ENCODE data around the gene RAB33B.
"Not testable (repeated sequence)": the region's sequence is repeated elsewhere in the genome, so short reads cannot be mapped to it uniquely, and the experiment has no call there.

The RAB33B gene

GRCh38 chr4:139453371-139454110, 380 bp upstream of the RAB33B start:
- peak overlapping the region; percentile 76 for H3K4me3 ChIP-seq (ENCODE audit: low read length)
- no peak for TF ChIP-seq ZNF274 (IDR thresholded peaks at IDR 0.05; ENCODE audit: low read depth, low read length)

- no peak for TF ChIP-seq ZNF274 (IDR thresholded peaks at IDR 0.05; ENCODE audit: low read depth, low read length)
- H3K4me3 ChIP-seq (ENCODE audit: low read length), result peak overlapping the region; percentile 76
These were observed 1.2 kb downstream of the RAB33B start for GRCh38 chr4:139455126-139455538.

GRCh38 chr4:139457318-139457717, 3.4 kb downstream of the RAB33B start:
- TF ChIP-seq ZNF274 (IDR thresholded peaks at IDR 0.05; ENCODE audit: low read depth, low read length), result no peak
- no peak overlapping the region for H3K4me3 ChIP-seq (ENCODE audit: low read length)

GRCh38 chr4:139458543-139458942, 4.6 kb downstream of the RAB33B start:
- TF ChIP-seq ZNF274 (IDR thresholded peaks at IDR 0.05; ENCODE audit: low read depth, low read length), result no peak
- no peak overlapping the region for H3K4me3 ChIP-seq (ENCODE audit: low read length)

- no peak for TF ChIP-seq ZNF274 (IDR thresholded peaks at IDR 0.05; ENCODE audit: low read depth, low read length)
- H3K4me3 ChIP-seq (ENCODE audit: low read length), result no peak overlapping the region
These were observed 5.1 kb downstream of the RAB33B start for GRCh38 chr4:139458999-139459398.

- no peak for TF ChIP-seq ZNF274 (IDR thresholded peaks at IDR 0.05; ENCODE audit: low read depth, low read length)
- H3K4me3 ChIP-seq (ENCODE audit: low read length), result no peak overlapping the region
These were observed 6.6 kb downstream of the RAB33B start for GRCh38 chr4:139460565-139460964.

GRCh38 chr4:139461022-139461628, 7.2 kb downstream of the RAB33B start:
- H3K4me3 ChIP-seq (ENCODE audit: low read length), result no peak overlapping the region
- no peak for TF ChIP-seq ZNF274 (IDR thresholded peaks at IDR 0.05; ENCODE audit: low read depth, low read length)

GRCh38 chr4:139464512-139464911, 10.6 kb downstream of the RAB33B start:
- not testable (repeated sequence) for H3K4me3 ChIP-seq (ENCODE audit: low read length)

- H3K4me3 ChIP-seq (ENCODE audit: low read length), result no peak overlapping the region
- no peak for TF ChIP-seq ZNF274 (IDR thresholded peaks at IDR 0.05; ENCODE audit: low read depth, low read length)
These were observed 12.0 kb downstream of the RAB33B start for GRCh38 chr4:139465922-139466321.

GRCh38 chr4:139468756-139469155, 14.8 kb downstream of the RAB33B start:
- not testable (repeated sequence) for H3K4me3 ChIP-seq (ENCODE audit: low read length)

GRCh38 chr4:139469216-139469615, 15.3 kb downstream of the RAB33B start:
- no peak for TF ChIP-seq ZNF274 (IDR thresholded peaks at IDR 0.05; ENCODE audit: low read depth, low read length)
- no peak overlapping the region for H3K4me3 ChIP-seq (ENCODE audit: low read length)

- H3K4me3 ChIP-seq (ENCODE audit: low read length), result no peak overlapping the region
- no peak for TF ChIP-seq ZNF274 (IDR thresholded peaks at IDR 0.05; ENCODE audit: low read depth, low read length)
These were observed 15.9 kb downstream of the RAB33B start for GRCh38 chr4:139469869-139470268.

GRCh38 chr4:139470295-139470694, 16.4 kb downstream of the RAB33B start:
- no peak for TF ChIP-seq ZNF274 (IDR thresholded peaks at IDR 0.05; ENCODE audit: low read depth, low read length)
- no peak overlapping the region for H3K4me3 ChIP-seq (ENCODE audit: low read length)

GRCh38 chr4:139470997-139471665, 17.2 kb downstream of the RAB33B start:
- H3K4me3 ChIP-seq (ENCODE audit: low read length), result no peak overlapping the region
- TF ChIP-seq ZNF274 (IDR thresholded peaks at IDR 0.05; ENCODE audit: low read depth, low read length), result no peak

GRCh38 chr4:139472852-139473251, 18.9 kb downstream of the RAB33B start:
- no peak for TF ChIP-seq ZNF274 (IDR thresholded peaks at IDR 0.05; ENCODE audit: low read depth, low read length)
- no peak overlapping the region for H3K4me3 ChIP-seq (ENCODE audit: low read length)

Data from GM08714 (cell line).